Hepatocyte (in vitro differentiated cells): ENCODE measurements around the gene POC1B. TPM values are rescaled to one million over a fixed set of nuclear protein-coding genes. Genes with fewer than 3 reads are reported as not detected.

Experiments used
- DNase-seq: peaks from one replicate; pipeline ENCODE4 v3.0.0-alpha.2; 2016; ENCODE audit warnings: low spot score
- H2AFZ ChIP-seq: fragments of 200-600 bp; sonication (generic); 2 replicates; pipeline ENCODE4 v1.6.0; 2016; ENCODE audit warnings: antibody characterized with exemption, mild to moderate bottlenecking
- H3K27ac ChIP-seq: fragments of 200-600 bp; sonication (generic); 2 replicates; pipeline ENCODE4 v1.5.1; 2016; ENCODE audit warnings: mild to moderate bottlenecking
- H3K27me3 ChIP-seq: fragments of 200-600 bp; sonication (generic); 2 replicates; pipeline ENCODE4 v1.6.1; 2016
- H3K36me3 ChIP-seq: fragments of 200-600 bp; sonication (generic); replicated peaks from 2 replicates; pipeline ENCODE4 v1.5.1; 2016; ENCODE audit warnings: low read depth; ENCODE audit not compliant: insufficient read depth
- H3K4me1 ChIP-seq: fragments of 200-600 bp; sonication (generic); 2 replicates; pipeline ENCODE4 v1.5.1; 2016; ENCODE audit warnings: mild to moderate bottlenecking, moderate library complexity; ENCODE audit not compliant: insufficient read depth
- H3K4me2 ChIP-seq: fragments of 200-600 bp; sonication (generic); 2 replicates; pipeline ENCODE4 v1.6.0; 2016
- H3K4me3 ChIP-seq: fragments of 200-600 bp; sonication (generic); 2 replicates; pipeline ENCODE4 v1.5.1; 2016; ENCODE audit warnings: mild to moderate bottlenecking
- H3K79me2 ChIP-seq: fragments of 200-600 bp; sonication (generic); 2 replicates; pipeline ENCODE4 v1.6.0; 2017; ENCODE audit warnings: mild to moderate bottlenecking
- H3K9me2 ChIP-seq: fragments of 200-600 bp; sonication (generic); replicated peaks from 2 replicates; pipeline ENCODE4 v1.6.0; 2017; ENCODE audit warnings: mild to moderate bottlenecking; ENCODE audit not compliant: insufficient read depth
- H3K9me3 ChIP-seq: fragments of 200-600 bp; sonication (generic); 2 replicates; pipeline ENCODE4 v1.5.1; 2016; ENCODE audit warnings: low read depth, mild to moderate bottlenecking
- H4K20me1 ChIP-seq: fragments of 200-600 bp; sonication (generic); 2 replicates; pipeline ENCODE4 v1.6.0; 2016; ENCODE audit warnings: mild to moderate bottlenecking; ENCODE audit not compliant: insufficient read depth, poor library complexity, severe bottlenecking
- EZH2 ChIP-seq: fragments of 200-600 bp; sonication (generic); IDR thresholded peaks from 2 replicates; pipeline ENCODE4 v1.6.1; 2016; ENCODE audit warnings: antibody characterized with exemption, mild to moderate bottlenecking, borderline replicate concordance
- EZH2phosphoT487 ChIP-seq: fragments of 200-600 bp; sonication (generic); IDR thresholded peaks from one replicate; pipeline ENCODE4 v1.6.1; 2018; ENCODE audit warnings: antibody characterized with exemption, mild to moderate bottlenecking, low read depth, moderate library complexity; ENCODE audit not compliant: unreplicated experiment, severe bottlenecking
- WGBS: methylation state at CpG from one replicate; pipeline ENCODE4 v1.1.6; 2016; ENCODE audit warnings: low lambda C conversion rate; ENCODE audit errors: missing lambda C conversion rate; 5-methylcytosine and 5-hydroxymethylcytosine counted together
- polyA plus RNA-seq: library from polyadenylated mRNA; unstranded; fragments of >200 nt; fragmentation: Nextera tagmentation; extraction: Ambion mirVana; gene quantifications from 2 replicates; pipeline ENCODE4 v1.2.1, GENCODE V29; 2016
- total RNA-seq: library from RNA; depleted of rRNA; stranded (reverse); fragments of >200 nt; gene quantifications from 2 replicates; pipeline ENCODE4 v1.2.3, GENCODE V29; 2014
- TF ChIP-seq, protein P1 (sequence below): fragments of 200-600 bp; sonication (generic); IDR thresholded peaks from 2 replicates; pipeline ENCODE4 v1.5.1; 2016; ENCODE audit warnings: antibody characterized with exemption, mild to moderate bottlenecking; ENCODE audit not compliant: poor library complexity

POC1B gene
- total and polyA plus RNA-seq, 2 experiments from 2014 or later = 11.6 to 18.9 TPM

DNA sequence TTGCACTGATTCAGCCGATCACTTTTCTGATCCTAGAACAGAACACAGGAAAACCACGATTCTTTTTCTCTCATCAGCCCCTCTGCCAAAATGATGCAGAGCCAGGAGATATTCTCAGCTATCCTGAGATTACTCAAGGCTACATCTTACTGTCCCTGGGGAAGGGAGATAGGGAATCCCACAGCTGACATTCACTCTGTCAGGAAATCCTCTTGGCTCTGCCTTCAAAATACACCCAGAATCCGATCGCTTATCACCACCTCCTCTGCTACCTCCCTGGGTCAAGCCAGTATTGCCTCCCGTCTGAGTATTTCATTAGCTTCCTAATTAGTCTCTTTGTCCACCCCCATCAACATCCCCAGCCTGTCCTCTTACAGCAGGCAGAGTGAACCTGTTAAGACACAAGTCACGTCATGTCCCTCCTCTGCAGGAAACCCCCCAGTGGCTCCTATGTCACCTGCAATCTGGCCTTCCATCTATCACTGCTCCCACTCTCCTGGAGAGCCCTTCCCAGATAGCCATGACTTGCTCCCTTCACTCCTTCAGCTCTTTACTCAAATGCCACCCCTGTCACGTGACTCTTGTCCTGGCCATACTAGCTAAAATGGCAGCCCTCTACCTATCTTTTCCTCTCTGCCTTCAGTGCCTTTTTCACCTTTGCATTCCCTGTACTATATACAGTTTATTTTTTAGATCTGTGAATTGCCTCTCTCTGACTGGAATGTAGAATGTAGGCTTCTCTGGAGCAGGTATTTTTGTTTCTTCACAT is 71.6 kb downstream of the POC1B start:
- no peak overlapping the region for H2AFZ ChIP-seq
- 53% methylated on average over 7 of the region's 7 CpGs for WGBS
- peak overlapping the region; percentile 26 for H3K4me2 ChIP-seq
- H3K4me3 ChIP-seq = no peak overlapping the region
- peaks cover 17% of the 10 kb centered on the region for H3K4me1 ChIP-seq
- H3K36me3 ChIP-seq = no peaks in the 10 kb centered on the region
- DNase-seq = no peak
- H3K9me3 ChIP-seq = no peaks in the 10 kb centered on the region
- H3K9me2 ChIP-seq = no peaks in the 10 kb centered on the region
- H4K20me1 ChIP-seq = no peaks in the 10 kb centered on the region
- TF ChIP-seq, protein P1, sequence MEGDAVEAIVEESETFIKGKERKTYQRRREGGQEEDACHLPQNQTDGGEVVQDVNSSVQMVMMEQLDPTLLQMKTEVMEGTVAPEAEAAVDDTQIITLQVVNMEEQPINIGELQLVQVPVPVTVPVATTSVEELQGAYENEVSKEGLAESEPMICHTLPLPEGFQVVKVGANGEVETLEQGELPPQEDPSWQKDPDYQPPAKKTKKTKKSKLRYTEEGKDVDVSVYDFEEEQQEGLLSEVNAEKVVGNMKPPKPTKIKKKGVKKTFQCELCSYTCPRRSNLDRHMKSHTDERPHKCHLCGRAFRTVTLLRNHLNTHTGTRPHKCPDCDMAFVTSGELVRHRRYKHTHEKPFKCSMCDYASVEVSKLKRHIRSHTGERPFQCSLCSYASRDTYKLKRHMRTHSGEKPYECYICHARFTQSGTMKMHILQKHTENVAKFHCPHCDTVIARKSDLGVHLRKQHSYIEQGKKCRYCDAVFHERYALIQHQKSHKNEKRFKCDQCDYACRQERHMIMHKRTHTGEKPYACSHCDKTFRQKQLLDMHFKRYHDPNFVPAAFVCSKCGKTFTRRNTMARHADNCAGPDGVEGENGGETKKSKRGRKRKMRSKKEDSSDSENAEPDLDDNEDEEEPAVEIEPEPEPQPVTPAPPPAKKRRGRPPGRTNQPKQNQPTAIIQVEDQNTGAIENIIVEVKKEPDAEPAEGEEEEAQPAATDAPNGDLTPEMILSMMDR = no peak
- no peak for TF ChIP-seq EZH2
- no peak for TF ChIP-seq EZH2phosphoT487
- H3K27me3 ChIP-seq = no peaks in the 10 kb centered on the region
- H3K27ac ChIP-seq = peak overlapping the region; percentile 54
- H3K79me2 ChIP-seq = no peaks in the 10 kb centered on the region

DNA sequence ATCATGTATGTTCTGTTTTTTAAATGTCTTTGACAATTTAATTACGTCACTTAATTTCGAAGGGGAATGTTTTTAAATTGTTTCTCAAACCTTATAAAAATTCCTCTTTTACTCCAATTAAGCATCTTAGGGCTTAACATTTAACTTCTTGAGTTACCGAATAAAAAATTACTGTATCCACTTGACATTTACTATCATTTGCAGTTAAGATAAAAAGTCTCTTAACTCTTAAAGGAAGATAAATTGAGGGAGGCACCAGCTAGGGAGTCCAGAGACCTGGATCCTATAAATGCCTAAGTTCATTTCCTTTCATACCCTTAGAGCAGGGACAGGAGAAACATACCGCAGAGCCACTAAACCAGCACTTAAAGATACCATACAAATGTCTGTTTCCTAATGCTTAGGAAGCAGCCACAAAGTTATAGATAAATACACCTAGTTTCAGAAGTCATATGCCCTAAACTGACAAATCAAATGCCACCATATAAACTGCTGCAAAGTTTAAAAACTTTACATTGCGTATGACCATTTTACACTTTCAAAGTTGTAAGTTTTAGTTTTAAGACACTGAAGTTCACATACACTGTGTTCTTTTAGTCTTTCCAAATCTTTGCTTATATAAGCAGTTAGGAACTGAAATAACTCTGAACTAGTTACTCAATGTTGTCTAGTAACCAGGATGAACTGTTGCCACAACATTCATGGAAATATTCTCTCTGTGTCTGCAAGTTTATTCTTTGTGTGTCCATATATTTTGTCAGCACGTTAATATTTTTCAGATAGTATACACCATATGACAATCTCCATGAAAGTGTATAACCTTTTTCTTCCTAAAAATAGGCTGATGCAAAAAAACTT is 72.5 kb downstream of the POC1B start:
- DNase-seq = peak; percentile 13
- no peaks in the 10 kb centered on the region for H3K9me3 ChIP-seq
- H3K79me2 ChIP-seq = no peaks in the 10 kb centered on the region
- no peaks in the 10 kb centered on the region for H4K20me1 ChIP-seq
- H3K4me2 ChIP-seq = peak overlapping the region; percentile 38
- H3K4me3 ChIP-seq = no peak overlapping the region
- H3K4me1 ChIP-seq = peaks cover 17% of the 10 kb centered on the region
- peak overlapping the region; percentile 54 for H3K27ac ChIP-seq
- TF ChIP-seq, protein P1 = no peak
- TF ChIP-seq EZH2 (no peak), EZH2phosphoT487 (no peak)
- no peak overlapping the region for H2AFZ ChIP-seq
- H3K27me3 ChIP-seq = no peaks in the 10 kb centered on the region
- no peaks in the 10 kb centered on the region for H3K9me2 ChIP-seq
- WGBS = 46% methylated on average over 6 of the region's 6 CpGs
- H3K36me3 ChIP-seq = no peaks in the 10 kb centered on the region

DNA sequence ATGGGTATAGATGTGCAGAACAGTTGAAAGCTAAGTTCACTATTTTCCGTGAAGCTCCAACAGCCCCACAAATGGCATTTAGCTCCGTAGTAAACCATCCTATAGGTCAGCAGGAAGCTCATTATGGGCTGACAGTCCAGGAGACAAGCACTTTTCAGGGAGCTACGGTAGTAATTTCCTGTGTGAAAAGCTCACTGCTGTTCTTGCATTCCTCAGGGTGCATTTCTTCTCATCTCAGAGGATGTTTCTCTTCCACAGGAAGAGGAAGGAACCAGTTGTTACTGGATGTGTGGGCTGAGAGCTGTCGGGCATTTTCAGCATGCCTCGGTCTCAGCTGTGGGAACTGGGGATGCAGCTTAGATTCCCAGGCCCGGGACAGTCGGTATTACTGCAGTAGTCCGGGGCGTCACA is 74.0 kb downstream of the POC1B start:
- H2AFZ ChIP-seq = peak overlapping the region; percentile 28
- 26% methylated on average over 9 of the region's 9 CpGs for WGBS
- H3K4me1 ChIP-seq = peaks cover 17% of the 10 kb centered on the region
- no peaks in the 10 kb centered on the region for H3K79me2 ChIP-seq
- no peak overlapping the region for H3K4me3 ChIP-seq
- H3K27me3 ChIP-seq = no peaks in the 10 kb centered on the region
- H3K36me3 ChIP-seq = no peaks in the 10 kb centered on the region
- H3K4me2 ChIP-seq = peak overlapping the region; percentile 45
- H3K9me2 ChIP-seq = no peaks in the 10 kb centered on the region
- H3K27ac ChIP-seq = peak overlapping the region; percentile 54
- TF ChIP-seq EZH2phosphoT487 (no peak), EZH2 (no peak)
- TF ChIP-seq, protein P1 = no peak
- DNase-seq = peak; percentile 28
- no peaks in the 10 kb centered on the region for H3K9me3 ChIP-seq
- H4K20me1 ChIP-seq = no peaks in the 10 kb centered on the region
